ENCODE data around the gene ARHGAP20.

DNA sequence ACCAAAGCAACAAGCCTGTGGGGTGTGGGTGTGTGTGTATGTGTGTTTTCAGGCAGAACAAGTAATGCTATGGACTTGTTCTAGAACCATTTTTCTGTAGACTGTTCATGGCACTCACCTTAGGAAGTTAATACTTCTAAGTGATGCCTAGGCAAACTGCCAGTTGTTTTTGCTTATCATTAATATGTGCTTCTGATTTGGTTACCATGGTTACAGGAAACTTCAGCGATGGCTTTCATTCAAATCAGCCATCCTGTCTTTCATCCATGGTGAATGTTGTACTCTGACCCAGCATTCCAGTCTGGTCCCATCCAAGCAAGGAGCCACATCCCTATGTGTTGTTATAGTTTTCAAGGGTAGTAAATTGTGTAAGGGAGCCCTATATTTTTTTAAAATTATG lies 49.8 kb upstream of the ARHGAP20 start:
- TF ChIP-seq, protein P1, sequence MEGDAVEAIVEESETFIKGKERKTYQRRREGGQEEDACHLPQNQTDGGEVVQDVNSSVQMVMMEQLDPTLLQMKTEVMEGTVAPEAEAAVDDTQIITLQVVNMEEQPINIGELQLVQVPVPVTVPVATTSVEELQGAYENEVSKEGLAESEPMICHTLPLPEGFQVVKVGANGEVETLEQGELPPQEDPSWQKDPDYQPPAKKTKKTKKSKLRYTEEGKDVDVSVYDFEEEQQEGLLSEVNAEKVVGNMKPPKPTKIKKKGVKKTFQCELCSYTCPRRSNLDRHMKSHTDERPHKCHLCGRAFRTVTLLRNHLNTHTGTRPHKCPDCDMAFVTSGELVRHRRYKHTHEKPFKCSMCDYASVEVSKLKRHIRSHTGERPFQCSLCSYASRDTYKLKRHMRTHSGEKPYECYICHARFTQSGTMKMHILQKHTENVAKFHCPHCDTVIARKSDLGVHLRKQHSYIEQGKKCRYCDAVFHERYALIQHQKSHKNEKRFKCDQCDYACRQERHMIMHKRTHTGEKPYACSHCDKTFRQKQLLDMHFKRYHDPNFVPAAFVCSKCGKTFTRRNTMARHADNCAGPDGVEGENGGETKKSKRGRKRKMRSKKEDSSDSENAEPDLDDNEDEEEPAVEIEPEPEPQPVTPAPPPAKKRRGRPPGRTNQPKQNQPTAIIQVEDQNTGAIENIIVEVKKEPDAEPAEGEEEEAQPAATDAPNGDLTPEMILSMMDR (conservative IDR thresholded peaks at IDR 0.05), result no peak
- no peak for TF ChIP-seq EZH2 (IDR thresholded peaks at IDR 0.05; ENCODE audit: low read depth)

Measured in PC-9 (cell line).